ENCODE results near the gene CEP192.
"Not testable (repeated sequence)": the region's sequence is repeated elsewhere in the genome, so short reads cannot be mapped to it uniquely, and the experiment has no call there.

CEP192 gene

GRCh38 chr18:13026583-13027270 is 35.6 kb downstream of the CEP192 start:
- no peak for DNase-seq (ENCODE audit: low spot score)

- DNase-seq (ENCODE audit: low spot score) = no peak
Observed at GRCh38 chr18:13028869-13029268, 37.7 kb downstream of the CEP192 start.

- DNase-seq (ENCODE audit: low spot score) = no peak
Observed at GRCh38 chr18:13032173-13032572, 41.0 kb downstream of the CEP192 start.

GRCh38 chr18:13035249-13035914 is 44.2 kb downstream of the CEP192 start:
- DNase-seq (ENCODE audit: low spot score) = no peak

DNA sequence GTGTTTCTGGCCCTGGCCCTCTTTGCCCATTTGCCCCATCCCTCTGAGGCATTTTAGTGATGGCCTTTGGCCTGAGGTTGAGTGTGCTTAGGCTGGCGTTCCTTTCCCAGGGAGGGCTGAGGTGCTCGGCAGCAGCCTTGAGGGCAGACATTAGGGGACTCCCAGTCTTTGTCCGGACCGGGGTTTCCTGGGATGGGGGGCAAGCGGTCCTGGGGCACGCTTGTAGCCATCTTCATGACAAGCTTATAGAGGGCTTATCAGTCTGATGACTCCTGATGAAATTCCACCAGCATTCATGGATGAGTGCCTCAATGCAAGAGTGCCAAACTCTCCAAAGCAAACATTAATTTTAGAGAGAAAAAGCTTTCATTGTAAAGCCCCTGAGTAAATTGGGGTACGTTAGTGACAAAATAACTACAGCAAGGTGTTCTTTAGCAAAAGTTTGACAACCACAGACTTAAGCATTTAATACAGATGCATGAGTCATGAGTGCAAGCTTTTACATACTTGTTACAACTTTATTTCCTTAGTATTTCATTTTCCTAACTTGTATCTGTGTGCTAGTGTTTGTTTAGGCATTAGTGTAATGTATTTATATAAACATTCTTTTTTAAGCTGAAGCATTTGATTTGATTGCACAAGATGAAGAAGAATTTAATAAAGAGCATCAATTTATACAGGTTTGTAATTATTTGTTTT is 45.6 kb downstream of the CEP192 start:
- no peak for DNase-seq (ENCODE audit: low spot score)

DNA sequence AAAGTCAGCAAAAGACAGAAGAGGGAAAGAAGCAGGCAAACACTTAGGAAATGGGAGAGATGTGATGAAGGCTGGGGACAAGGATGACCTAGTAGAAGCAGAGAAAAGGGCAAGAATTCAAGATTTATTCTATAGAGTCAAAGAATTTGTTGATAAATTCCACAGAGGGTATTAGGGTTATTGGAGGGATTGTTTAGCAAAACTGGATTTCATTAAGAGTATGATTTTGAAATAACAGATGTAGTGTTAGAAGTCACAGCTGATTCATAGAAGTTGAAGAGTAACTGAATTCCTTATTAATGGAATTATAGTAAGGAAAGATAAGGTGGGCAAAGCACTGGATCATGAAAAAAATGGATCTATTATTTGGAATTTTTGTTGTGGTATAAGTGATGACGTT is 48.6 kb downstream of the CEP192 start:
- no peak for DNase-seq (ENCODE audit: low spot score)

DNA sequence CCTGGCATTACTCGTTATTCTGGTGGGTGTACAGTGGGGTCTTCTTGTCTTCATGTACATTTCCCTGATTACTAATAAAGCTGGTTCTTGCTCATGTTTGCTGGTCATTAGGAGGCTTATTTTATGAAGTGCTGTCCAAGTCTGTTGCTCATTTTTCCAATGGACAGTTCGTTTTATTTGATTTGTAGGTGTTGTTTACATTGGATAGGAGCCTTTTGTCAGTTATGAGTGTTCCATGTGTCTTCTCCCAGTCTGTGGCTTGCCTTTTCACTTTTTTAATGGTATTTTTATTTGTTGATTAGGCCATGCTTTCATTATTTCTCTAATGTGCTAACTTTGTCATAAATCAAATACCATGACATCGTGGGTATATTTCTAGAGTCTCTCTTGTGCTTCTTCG is 51.9 kb downstream of the CEP192 start:
- no peak for DNase-seq (ENCODE audit: low spot score)

- DNase-seq (ENCODE audit: low spot score) = no peak
Observed at GRCh38 chr18:13048061-13048595, 57.0 kb downstream of the CEP192 start.

DNA sequence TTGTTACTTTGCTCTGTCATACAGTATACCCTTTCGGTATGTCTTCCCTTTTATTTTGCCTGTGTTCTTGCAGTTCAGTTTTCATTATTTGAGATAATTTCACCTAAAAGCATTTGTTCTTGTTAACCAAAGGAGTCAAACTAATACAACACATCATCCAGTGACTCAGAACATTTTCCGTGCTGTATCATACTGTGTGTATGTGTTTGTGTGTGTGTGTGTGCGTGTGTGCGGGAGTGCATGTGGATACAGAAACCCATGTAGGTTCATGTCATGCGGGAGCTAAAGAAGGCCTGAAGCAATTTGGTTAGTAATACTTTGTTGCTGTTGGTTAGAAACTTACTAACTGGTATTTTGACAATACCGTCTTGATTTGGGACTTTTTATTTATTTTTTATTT is 60.0 kb downstream of the CEP192 start:
- DNase-seq (ENCODE audit: low spot score) = no peak

- no peak for DNase-seq (ENCODE audit: low spot score)
Observed at GRCh38 chr18:13051950-13052349, 60.8 kb downstream of the CEP192 start.

DNA sequence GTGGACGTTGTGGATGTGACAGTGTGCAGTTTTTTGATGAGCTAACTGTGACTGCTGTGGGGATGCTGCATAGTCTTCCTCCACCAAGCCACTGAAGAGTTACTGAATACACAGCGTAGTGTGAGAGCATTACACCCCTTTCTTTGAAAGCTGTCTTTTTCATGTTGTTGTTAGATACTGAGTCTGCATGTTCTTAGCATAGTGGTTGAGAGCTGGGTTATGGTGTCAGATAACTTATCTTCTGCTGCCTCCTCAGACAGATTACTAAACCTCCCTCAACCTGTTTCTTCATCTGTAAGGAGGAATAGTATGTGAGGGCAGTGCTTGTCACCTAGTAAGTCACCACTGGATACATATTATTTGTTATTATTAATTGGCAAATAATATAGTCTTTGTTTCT is 63.2 kb downstream of the CEP192 start:
- DNase-seq (ENCODE audit: low spot score) = no peak

- no peak for DNase-seq (ENCODE audit: low spot score)
Observed at GRCh38 chr18:13061630-13062189, 70.5 kb downstream of the CEP192 start.

- DNase-seq (ENCODE audit: low spot score) = no peak
Observed at GRCh38 chr18:13067124-13067523, 76.0 kb downstream of the CEP192 start.

DNA sequence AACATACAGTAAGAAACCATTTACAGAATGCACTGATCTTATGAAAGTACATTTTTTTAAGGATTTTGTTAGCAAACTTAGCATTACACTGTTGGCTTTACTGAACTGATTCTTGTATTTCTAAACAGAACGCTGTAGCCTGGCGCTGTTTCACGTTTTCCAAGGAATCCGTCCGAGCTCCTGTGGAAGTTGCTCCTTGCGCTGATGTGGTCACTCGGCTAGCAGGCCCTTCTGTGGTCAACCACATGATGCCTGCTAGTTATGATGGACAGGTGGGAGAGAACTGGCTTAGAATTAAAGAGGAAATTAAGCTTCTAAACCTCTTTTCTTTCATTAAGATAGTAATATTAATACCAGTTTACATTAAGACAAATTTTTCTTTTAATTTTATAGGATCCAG is 76.8 kb downstream of the CEP192 start:
- DNase-seq (ENCODE audit: low spot score) = no peak

- DNase-seq (ENCODE audit: low spot score) = no peak
Observed at GRCh38 chr18:13070460-13070859, 79.3 kb downstream of the CEP192 start.

GRCh38 chr18:13076886-13077285 is 85.7 kb downstream of the CEP192 start:
- DNase-seq (ENCODE audit: low spot score) = no peak

- no peak for DNase-seq (ENCODE audit: low spot score)
Observed at GRCh38 chr18:13077473-13077872, 86.3 kb downstream of the CEP192 start.

DNA sequence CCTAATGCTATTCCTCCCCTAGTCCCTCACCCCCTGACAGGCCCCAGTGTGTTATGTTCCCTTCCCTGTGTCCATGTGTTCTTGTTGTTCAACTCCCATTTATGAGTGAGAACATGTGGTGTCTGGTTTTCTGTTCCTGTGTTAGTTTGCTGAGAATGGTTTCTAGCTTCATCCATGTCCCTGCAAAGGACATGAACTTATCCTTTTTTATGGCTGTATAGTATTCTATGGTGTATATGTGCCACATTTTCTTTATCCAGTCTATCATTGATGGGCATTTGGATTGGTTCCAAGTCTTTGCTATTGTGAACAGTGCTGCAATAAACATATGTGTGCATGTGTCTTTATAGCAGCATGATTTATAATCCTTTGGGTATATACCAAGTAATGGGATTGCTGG is 86.9 kb downstream of the CEP192 start:
- not testable (repeated sequence) for DNase-seq (ENCODE audit: low spot score)

DNA sequence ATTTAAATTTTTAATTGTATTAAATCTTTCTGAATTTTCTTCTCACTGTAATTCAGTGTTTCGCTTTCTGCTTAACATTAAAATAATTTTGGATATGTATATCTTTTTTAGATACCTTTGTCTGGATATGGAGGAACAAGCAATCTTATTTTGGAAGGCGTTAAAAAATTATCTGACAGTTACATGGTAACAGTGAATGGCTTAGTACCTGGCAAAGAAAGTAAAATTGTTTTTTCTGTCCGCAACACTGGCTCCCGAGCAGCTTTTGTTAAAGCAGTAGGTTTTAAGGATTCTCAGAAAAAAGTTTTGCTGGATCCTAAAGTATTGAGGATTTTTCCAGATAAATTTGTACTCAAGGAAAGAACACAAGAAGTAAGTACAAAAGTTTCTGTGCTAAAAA is 95.7 kb downstream of the CEP192 start:
- DNase-seq (ENCODE audit: low spot score) = no peak

- DNase-seq (ENCODE audit: low spot score) = no peak
Observed at GRCh38 chr18:13095466-13095865, 104.3 kb downstream of the CEP192 start.

GRCh38 chr18:13096232-13096631 is 105.1 kb downstream of the CEP192 start:
- DNase-seq (ENCODE audit: low spot score) = no peak

DNA sequence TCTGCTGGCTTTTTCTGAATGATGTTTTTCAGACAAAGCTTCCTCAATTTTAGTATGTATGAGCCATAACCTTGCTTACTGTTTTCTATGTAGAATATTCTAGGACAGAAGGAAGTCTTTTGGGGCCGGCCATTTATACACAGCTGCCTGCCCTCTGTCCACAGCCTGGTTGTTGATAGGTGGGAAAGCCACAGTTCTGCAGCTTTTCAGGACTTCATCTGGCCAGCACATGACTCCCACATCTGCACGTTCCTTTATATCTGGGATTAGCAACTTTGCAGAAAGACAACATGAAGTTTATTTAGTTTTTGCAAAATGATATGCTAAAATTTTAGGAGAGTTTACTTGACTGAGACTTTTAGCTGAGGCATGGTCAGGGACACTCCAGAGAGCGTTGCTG is 105.6 kb downstream of the CEP192 start:
- DNase-seq (ENCODE audit: low spot score) = no peak

- DNase-seq (ENCODE audit: low spot score) = not testable (repeated sequence)
Observed at GRCh38 chr18:13098104-13098503, 106.9 kb downstream of the CEP192 start.

All from putamen (tissue), 1 donor.